KMS-11 (cell line): ENCODE measurements around the gene ICE1.

Experiments
- H2AFZ ChIP-seq: fragments of 200-600 bp; sonication (generic); 2 replicates; pipeline ENCODE4 v1.6.1; 2016; ENCODE audit warnings: antibody characterized with exemption, mixed run types, low read depth
- H3K27ac ChIP-seq: fragments of 200-600 bp; sonication (generic); 2 replicates; pipeline ENCODE4 v1.6.1; 2016; ENCODE audit warnings: mild to moderate bottlenecking, mixed run types
- H3K27me3 ChIP-seq: fragments of 200-600 bp; sonication (generic); 2 replicates; pipeline ENCODE4 v1.6.1; 2017; ENCODE audit warnings: mild to moderate bottlenecking, low read depth, mixed run types, moderate library complexity; ENCODE audit not compliant: insufficient read depth
- H3K36me3 ChIP-seq: fragments of 200-600 bp; sonication (generic); 2 replicates; pipeline ENCODE4 v1.6.1; 2017; ENCODE audit warnings: mild to moderate bottlenecking, mixed run types; ENCODE audit not compliant: insufficient read depth
- H3K4me1 ChIP-seq: fragments of 200-600 bp; sonication (generic); 2 replicates; pipeline ENCODE4 v1.6.1; 2016; ENCODE audit warnings: mild to moderate bottlenecking, low read depth, mixed run types; ENCODE audit not compliant: poor library complexity, severe bottlenecking
- H3K4me2 ChIP-seq: fragments of 200-600 bp; sonication (generic); 2 replicates; pipeline ENCODE4 v1.7.0; 2016; ENCODE audit warnings: mild to moderate bottlenecking, mixed run types
- H3K4me3 ChIP-seq: fragments of 200-600 bp; sonication (generic); IDR thresholded peaks from 2 replicates; pipeline ENCODE4 v1.6.1; 2017; ENCODE audit warnings: low read depth, low read length, mixed read lengths; ENCODE audit not compliant: insufficient read depth
- H3K79me2 ChIP-seq: fragments of 200-600 bp; sonication (generic); 2 replicates; pipeline ENCODE4 v1.6.1; 2016; ENCODE audit warnings: low read depth, mixed run types; ENCODE audit not compliant: insufficient read depth
- H3K9ac ChIP-seq: fragments of 200-600 bp; sonication (generic); 2 replicates; pipeline ENCODE4 v1.6.1; 2016; ENCODE audit warnings: mild to moderate bottlenecking, mixed run types
- H4K20me1 ChIP-seq: fragments of 200-600 bp; sonication (generic); 2 replicates; pipeline ENCODE4 v1.6.1; 2016; ENCODE audit warnings: mild to moderate bottlenecking, mixed run types; ENCODE audit not compliant: insufficient read depth
- TF ChIP-seq, protein P1 (sequence below): fragments of 200-600 bp; sonication (generic); conservative IDR thresholded peaks from 2 replicates; pipeline ENCODE4 v1.6.1; 2017; ENCODE audit warnings: low read depth, mild to moderate bottlenecking, antibody characterized with exemption, low read length, moderate library complexity, mixed read lengths

The ICE1 gene

DNA sequence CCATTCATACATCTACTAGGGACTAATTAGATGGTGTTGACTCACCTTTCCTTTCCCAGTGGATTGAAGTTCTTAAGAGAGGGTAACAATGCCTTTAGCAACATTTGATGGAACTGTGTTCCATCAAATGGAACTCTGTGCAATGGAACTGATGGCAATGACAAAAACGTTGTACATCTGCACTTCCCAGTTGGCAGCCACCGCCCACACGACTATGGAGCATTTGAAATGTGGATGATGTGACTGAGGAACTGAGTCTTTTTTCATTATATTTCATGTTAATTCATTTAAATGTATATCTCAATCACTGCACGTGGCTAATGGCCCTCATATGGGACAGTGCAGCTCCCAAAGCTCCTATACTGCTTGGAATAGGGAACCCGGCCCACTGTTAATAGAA is 39.0 kb upstream of the ICE1 start:
- TF ChIP-seq, protein P1, sequence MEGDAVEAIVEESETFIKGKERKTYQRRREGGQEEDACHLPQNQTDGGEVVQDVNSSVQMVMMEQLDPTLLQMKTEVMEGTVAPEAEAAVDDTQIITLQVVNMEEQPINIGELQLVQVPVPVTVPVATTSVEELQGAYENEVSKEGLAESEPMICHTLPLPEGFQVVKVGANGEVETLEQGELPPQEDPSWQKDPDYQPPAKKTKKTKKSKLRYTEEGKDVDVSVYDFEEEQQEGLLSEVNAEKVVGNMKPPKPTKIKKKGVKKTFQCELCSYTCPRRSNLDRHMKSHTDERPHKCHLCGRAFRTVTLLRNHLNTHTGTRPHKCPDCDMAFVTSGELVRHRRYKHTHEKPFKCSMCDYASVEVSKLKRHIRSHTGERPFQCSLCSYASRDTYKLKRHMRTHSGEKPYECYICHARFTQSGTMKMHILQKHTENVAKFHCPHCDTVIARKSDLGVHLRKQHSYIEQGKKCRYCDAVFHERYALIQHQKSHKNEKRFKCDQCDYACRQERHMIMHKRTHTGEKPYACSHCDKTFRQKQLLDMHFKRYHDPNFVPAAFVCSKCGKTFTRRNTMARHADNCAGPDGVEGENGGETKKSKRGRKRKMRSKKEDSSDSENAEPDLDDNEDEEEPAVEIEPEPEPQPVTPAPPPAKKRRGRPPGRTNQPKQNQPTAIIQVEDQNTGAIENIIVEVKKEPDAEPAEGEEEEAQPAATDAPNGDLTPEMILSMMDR: no peak
- no peak overlapping the region for H3K9ac ChIP-seq
- no peaks in the 10 kb centered on the region for H4K20me1 ChIP-seq
- H3K79me2 ChIP-seq: no peaks in the 10 kb centered on the region
- H3K4me2 ChIP-seq: no peak overlapping the region
- H3K27me3 ChIP-seq: no peaks in the 10 kb centered on the region
- H3K36me3 ChIP-seq: no peaks in the 10 kb centered on the region
- no peak overlapping the region for H3K27ac ChIP-seq
- H2AFZ ChIP-seq: no peak overlapping the region
- H3K4me1 ChIP-seq: no peaks in the 10 kb centered on the region
- no peak overlapping the region for H3K4me3 ChIP-seq

DNA sequence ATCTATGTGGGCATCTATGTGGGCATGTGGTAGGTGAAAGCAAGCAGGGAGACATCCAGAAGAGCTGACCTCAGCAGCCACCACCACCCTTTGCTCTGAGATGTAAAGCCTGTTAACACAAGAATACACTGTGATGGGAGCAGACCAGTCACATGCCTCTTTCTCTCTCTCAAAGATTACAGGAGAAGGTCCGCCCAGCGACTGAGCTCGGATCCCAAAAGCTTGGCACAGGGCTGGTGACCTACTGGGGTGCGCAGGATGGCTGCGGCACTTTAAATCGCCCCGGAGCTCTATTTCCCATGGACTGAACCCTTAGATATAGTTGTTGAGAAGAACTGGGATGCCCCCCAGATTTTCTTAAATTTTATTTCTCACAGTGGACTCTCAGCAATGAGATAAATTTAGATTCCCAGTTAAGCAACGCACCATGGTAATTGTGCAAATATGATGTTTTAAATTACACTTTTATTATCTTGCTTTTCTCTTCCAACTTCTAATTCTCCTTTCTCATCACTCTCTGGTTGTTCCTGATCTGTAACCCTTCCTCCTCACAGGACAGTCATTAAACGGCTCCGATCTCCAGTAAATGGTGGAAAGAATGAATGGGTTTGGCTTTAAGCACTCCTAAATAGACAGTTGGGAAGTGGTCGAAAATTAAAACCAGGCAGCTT is 37.7 kb upstream of the ICE1 start:
- Histone ChIP-seq H3K9ac (no peak overlapping the region), H3K4me2 (no peak overlapping the region), H3K79me2 (no peaks in the 10 kb centered on the region), H4K20me1 (no peaks in the 10 kb centered on the region), H3K4me3 (no peak overlapping the region), H3K27me3 (no peaks in the 10 kb centered on the region), H3K4me1 (no peaks in the 10 kb centered on the region), H3K36me3 (no peaks in the 10 kb centered on the region), H2AFZ (no peak overlapping the region), H3K27ac (no peak overlapping the region)
- TF ChIP-seq, protein P1: no peak

DNA sequence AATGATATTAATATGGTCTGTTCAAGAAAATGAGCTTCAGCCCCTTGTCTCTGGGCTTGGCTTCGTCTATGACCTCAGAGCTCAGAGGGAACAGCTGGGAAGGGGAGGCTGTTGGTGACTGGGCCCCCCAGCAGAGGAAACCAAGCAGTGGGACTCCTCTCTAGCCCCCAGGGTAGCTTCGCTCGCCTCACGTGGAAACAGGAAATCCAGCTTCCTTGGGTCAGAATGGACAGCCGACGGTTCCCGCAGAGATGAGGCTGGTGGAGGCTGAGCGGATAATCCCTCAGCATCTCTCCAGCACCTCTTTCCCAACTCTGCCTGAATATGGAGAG is 37.2 kb upstream of the ICE1 start:
- no peak overlapping the region for H3K9ac ChIP-seq
- no peak overlapping the region for H3K4me2 ChIP-seq
- H3K4me3 ChIP-seq: no peak overlapping the region
- TF ChIP-seq, protein P1: no peak
- no peak overlapping the region for H3K27ac ChIP-seq
- H3K79me2 ChIP-seq: no peaks in the 10 kb centered on the region
- no peak overlapping the region for H2AFZ ChIP-seq
- no peaks in the 10 kb centered on the region for H3K4me1 ChIP-seq
- H3K36me3 ChIP-seq: no peaks in the 10 kb centered on the region
- no peaks in the 10 kb centered on the region for H4K20me1 ChIP-seq
- no peaks in the 10 kb centered on the region for H3K27me3 ChIP-seq

DNA sequence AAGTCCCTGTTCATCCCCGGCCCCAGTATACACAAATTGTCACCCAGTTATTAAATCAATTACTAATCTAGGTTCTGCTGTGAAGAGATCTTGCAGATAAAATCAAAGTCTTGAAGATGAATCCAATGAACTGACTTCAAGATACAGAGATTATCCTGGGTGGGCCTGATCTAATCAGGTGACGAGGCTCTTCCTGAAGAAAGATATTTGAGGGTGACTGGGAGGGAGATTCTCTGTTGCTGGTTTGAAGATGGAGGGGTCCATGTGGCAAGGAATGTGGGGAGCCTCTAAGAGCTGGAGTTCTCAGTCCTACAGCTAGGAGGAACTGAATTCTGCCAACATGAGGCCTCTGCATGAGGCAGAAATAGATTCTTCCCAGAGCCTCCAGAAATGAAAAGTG is 36.1 kb upstream of the ICE1 start:
- H3K9ac ChIP-seq: no peak overlapping the region
- H3K36me3 ChIP-seq: no peaks in the 10 kb centered on the region
- H3K79me2 ChIP-seq: no peaks in the 10 kb centered on the region
- no peak overlapping the region for H2AFZ ChIP-seq
- no peak overlapping the region for H3K4me2 ChIP-seq
- H3K27ac ChIP-seq: no peak overlapping the region
- TF ChIP-seq, protein P1: no peak
- no peaks in the 10 kb centered on the region for H4K20me1 ChIP-seq
- no peaks in the 10 kb centered on the region for H3K4me1 ChIP-seq
- no peaks in the 10 kb centered on the region for H3K27me3 ChIP-seq
- no peak overlapping the region for H3K4me3 ChIP-seq
